ENCODE results near the gene GJC3. TPM values are rescaled to one million over a fixed set of nuclear protein-coding genes. Genes with fewer than 3 reads are reported as not detected.
"Not testable (repeated sequence)": the region's sequence is repeated elsewhere in the genome, so short reads cannot be mapped to it uniquely, and the experiment has no call there.

GJC3 gene
- total RNA-seq, 1 donor from 2014 or later: 0.14 TPM

GRCh38 chr7:99930376-99930775, 956 bp upstream of the GJC3 start:
- intact Hi-C loops (cut with micrococcal nuclease): no loop called here

GRCh38 chr7:99929730-99930053, 272 bp upstream of the GJC3 start:
- intact Hi-C loops (cut with micrococcal nuclease): loop anchor here (1.0 kb wide), 1 partner anchor 10 kb away; the partner anchor contains the start of gene TRIM4

- intact Hi-C loops (cut with micrococcal nuclease): no loop called here
These were observed 1.2 kb downstream of the GJC3 start for GRCh38 chr7:99928188-99928587.

GRCh38 chr7:99927536-99927935, 1.9 kb downstream of the GJC3 start:
- intact Hi-C loops (cut with micrococcal nuclease): no loop called here

- intact Hi-C loops (cut with micrococcal nuclease): no loop called here
These were observed 3.1 kb downstream of the GJC3 start for GRCh38 chr7:99926321-99926720.

GRCh38 chr7:99923200-99923599, 6.2 kb downstream of the GJC3 start:
- intact Hi-C loops (cut with micrococcal nuclease): no loop called here

GRCh38 chr7:99920149-99920548, 9.3 kb downstream of the GJC3 start:
- intact Hi-C loops (cut with micrococcal nuclease): no loop called here

GRCh38 chr7:99919814-99920112, 9.7 kb downstream of the GJC3 start:
- intact Hi-C loops (cut with micrococcal nuclease): loop anchor here (1.0 to 2.0 kb wide), 4 partner anchors 10 to 207 kb away; partner anchors contain the start of genes GJC3, MBLAC1, ZNF3 and ZSCAN21

- intact Hi-C loops (cut with micrococcal nuclease): loop anchor here (1.0 to 2.0 kb wide), 4 partner anchors 10 to 208 kb away; partner anchors contain the start of genes GJC3, MBLAC1, ZNF3 and ZSCAN21
These were observed 10.2 kb downstream of the GJC3 start, which contains the start of gene TRIM4 for GRCh38 chr7:99918959-99919813. Gene TRIM4, minus strand, starts transcription at chr7:99919530. Its CDS starts 129 bp downstream, at chr7:99919401.

GRCh38 chr7:99910976-99911375, 18.4 kb downstream of the GJC3 start:
- intact Hi-C loops (cut with micrococcal nuclease): no loop called here

GRCh38 chr7:99901581-99901980, 27.8 kb downstream of the GJC3 start:
- intact Hi-C loops (cut with micrococcal nuclease): no loop called here

GRCh38 chr7:99899830-99900519, 29.4 kb downstream of the GJC3 start:
- intact Hi-C loops (cut with micrococcal nuclease): no loop called here

- intact Hi-C loops (cut with micrococcal nuclease): no loop called here
These were observed 30.6 kb downstream of the GJC3 start for GRCh38 chr7:99898836-99899235.

- intact Hi-C loops (cut with micrococcal nuclease): no loop called here
These were observed 31.4 kb downstream of the GJC3 start for GRCh38 chr7:99898023-99898357.

- intact Hi-C loops (cut with micrococcal nuclease): no loop called here
These were observed 31.9 kb downstream of the GJC3 start for GRCh38 chr7:99897322-99898022.

- intact Hi-C loops (cut with micrococcal nuclease): no loop called here
These were observed 34.7 kb downstream of the GJC3 start for GRCh38 chr7:99894738-99895137.

- intact Hi-C loops (cut with micrococcal nuclease): no loop called here
These were observed 36.1 kb downstream of the GJC3 start for GRCh38 chr7:99893280-99893679.

- intact Hi-C loops (cut with micrococcal nuclease): not testable (repeated sequence)
These were observed 39.1 kb downstream of the GJC3 start for GRCh38 chr7:99890348-99890747.

GRCh38 chr7:99888366-99888765, 41.1 kb downstream of the GJC3 start:
- intact Hi-C loops (cut with micrococcal nuclease): not testable (repeated sequence)

- intact Hi-C loops (cut with micrococcal nuclease): no loop called here
These were observed 48.0 kb downstream of the GJC3 start for GRCh38 chr7:99881370-99881769.

- intact Hi-C loops (cut with micrococcal nuclease): no loop called here
These were observed 52.5 kb downstream of the GJC3 start, which contains the start of gene OR2AE1 for GRCh38 chr7:99876933-99877332. Gene OR2AE1, minus strand, starts transcription at chr7:99877033. Its CDS starts 0 bp downstream, at chr7:99877033.

GRCh38 chr7:99876491-99876890, 52.9 kb downstream of the GJC3 start:
- intact Hi-C loops (cut with micrococcal nuclease): no loop called here

Data from T-helper 2 cell treated with Interferon-gamma antibody and Interleukin-4, amounts not matched to agents 100 ng/mL and 5 ng/mL, for 36 hours (primary cell).